KMS-11 (cell line): ENCODE results near the gene CD38.

Experiments
- H2AFZ ChIP-seq: fragments of 200-600 bp; sonication (generic); 2 replicates; pipeline ENCODE4 v1.6.1; 2016; ENCODE audit warnings: antibody characterized with exemption, mixed run types, low read depth
- H3K27ac ChIP-seq: fragments of 200-600 bp; sonication (generic); 2 replicates; pipeline ENCODE4 v1.6.1; 2016; ENCODE audit warnings: mild to moderate bottlenecking, mixed run types
- H3K27me3 ChIP-seq: fragments of 200-600 bp; sonication (generic); 2 replicates; pipeline ENCODE4 v1.6.1; 2017; ENCODE audit warnings: mild to moderate bottlenecking, low read depth, mixed run types, moderate library complexity; ENCODE audit not compliant: insufficient read depth
- H3K36me3 ChIP-seq: fragments of 200-600 bp; sonication (generic); 2 replicates; pipeline ENCODE4 v1.6.1; 2017; ENCODE audit warnings: mild to moderate bottlenecking, mixed run types; ENCODE audit not compliant: insufficient read depth
- H3K4me1 ChIP-seq: fragments of 200-600 bp; sonication (generic); 2 replicates; pipeline ENCODE4 v1.6.1; 2016; ENCODE audit warnings: mild to moderate bottlenecking, low read depth, mixed run types; ENCODE audit not compliant: poor library complexity, severe bottlenecking
- H3K4me2 ChIP-seq: fragments of 200-600 bp; sonication (generic); 2 replicates; pipeline ENCODE4 v1.7.0; 2016; ENCODE audit warnings: mild to moderate bottlenecking, mixed run types
- H3K4me3 ChIP-seq: fragments of 200-600 bp; sonication (generic); IDR thresholded peaks from 2 replicates; pipeline ENCODE4 v1.6.1; 2017; ENCODE audit warnings: low read depth, low read length, mixed read lengths; ENCODE audit not compliant: insufficient read depth
- H3K79me2 ChIP-seq: fragments of 200-600 bp; sonication (generic); 2 replicates; pipeline ENCODE4 v1.6.1; 2016; ENCODE audit warnings: low read depth, mixed run types; ENCODE audit not compliant: insufficient read depth
- H3K9ac ChIP-seq: fragments of 200-600 bp; sonication (generic); 2 replicates; pipeline ENCODE4 v1.6.1; 2016; ENCODE audit warnings: mild to moderate bottlenecking, mixed run types
- H4K20me1 ChIP-seq: fragments of 200-600 bp; sonication (generic); 2 replicates; pipeline ENCODE4 v1.6.1; 2016; ENCODE audit warnings: mild to moderate bottlenecking, mixed run types; ENCODE audit not compliant: insufficient read depth
- TF ChIP-seq, protein P1 (sequence below): fragments of 200-600 bp; sonication (generic); conservative IDR thresholded peaks from 2 replicates; pipeline ENCODE4 v1.6.1; 2017; ENCODE audit warnings: low read depth, mild to moderate bottlenecking, antibody characterized with exemption, low read length, moderate library complexity, mixed read lengths

CD38 gene

DNA sequence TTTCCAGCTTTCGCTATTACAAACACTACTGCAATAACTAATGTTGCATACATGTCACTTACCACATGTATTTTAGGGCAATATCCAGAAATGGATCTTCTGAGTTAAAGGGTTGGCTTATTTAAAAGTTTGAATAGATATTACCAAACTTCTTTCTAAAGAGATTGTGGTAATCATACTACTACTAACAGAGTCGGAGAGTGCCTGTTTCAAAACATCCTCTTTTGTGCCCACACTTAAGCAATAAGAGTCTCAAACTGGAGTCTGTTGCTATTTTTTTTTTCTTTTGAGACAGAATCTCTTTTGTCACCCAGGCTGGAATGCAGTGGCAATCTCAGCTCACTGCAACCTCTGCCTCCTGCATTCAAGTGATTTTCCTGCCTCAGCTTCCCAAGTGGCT lies 124.6 kb downstream of the CD38 start:
- H3K27me3 ChIP-seq: no peaks in the 10 kb centered on the region
- TF ChIP-seq, protein P1, sequence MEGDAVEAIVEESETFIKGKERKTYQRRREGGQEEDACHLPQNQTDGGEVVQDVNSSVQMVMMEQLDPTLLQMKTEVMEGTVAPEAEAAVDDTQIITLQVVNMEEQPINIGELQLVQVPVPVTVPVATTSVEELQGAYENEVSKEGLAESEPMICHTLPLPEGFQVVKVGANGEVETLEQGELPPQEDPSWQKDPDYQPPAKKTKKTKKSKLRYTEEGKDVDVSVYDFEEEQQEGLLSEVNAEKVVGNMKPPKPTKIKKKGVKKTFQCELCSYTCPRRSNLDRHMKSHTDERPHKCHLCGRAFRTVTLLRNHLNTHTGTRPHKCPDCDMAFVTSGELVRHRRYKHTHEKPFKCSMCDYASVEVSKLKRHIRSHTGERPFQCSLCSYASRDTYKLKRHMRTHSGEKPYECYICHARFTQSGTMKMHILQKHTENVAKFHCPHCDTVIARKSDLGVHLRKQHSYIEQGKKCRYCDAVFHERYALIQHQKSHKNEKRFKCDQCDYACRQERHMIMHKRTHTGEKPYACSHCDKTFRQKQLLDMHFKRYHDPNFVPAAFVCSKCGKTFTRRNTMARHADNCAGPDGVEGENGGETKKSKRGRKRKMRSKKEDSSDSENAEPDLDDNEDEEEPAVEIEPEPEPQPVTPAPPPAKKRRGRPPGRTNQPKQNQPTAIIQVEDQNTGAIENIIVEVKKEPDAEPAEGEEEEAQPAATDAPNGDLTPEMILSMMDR: no peak

More for the DNA sequence above, 124.6 kb downstream of the CD38 start:
- no peak overlapping the region for H2AFZ ChIP-seq
- H3K4me3 ChIP-seq: no peak overlapping the region
- no peak overlapping the region for H3K9ac ChIP-seq
- no peaks in the 10 kb centered on the region for H4K20me1 ChIP-seq
- H3K36me3 ChIP-seq: no peaks in the 10 kb centered on the region
- no peaks in the 10 kb centered on the region for H3K79me2 ChIP-seq
- no peak overlapping the region for H3K4me2 ChIP-seq
- H3K27ac ChIP-seq: no peak overlapping the region
- H3K4me1 ChIP-seq: no peaks in the 10 kb centered on the region
